DOHH2 (cell line): ENCODE measurements around the gene DYRK1B.

Experiments used
- CTCF ChIP-seq: fragments of 200-600 bp; sonication (generic); IDR thresholded peaks from one replicate; pipeline ENCODE4 v1.5.1; 2014; ENCODE audit warnings: antibody characterized with exemption, mild to moderate bottlenecking, low read depth, low read length; ENCODE audit not compliant: poor library complexity, severe bottlenecking
- EZH2phosphoT487 ChIP-seq: fragments of 200-600 bp; sonication (generic); IDR thresholded peaks from 2 replicates; pipeline ENCODE4 v1.6.1; 2017; ENCODE audit warnings: borderline replicate concordance, mild to moderate bottlenecking, antibody characterized with exemption, low read length, moderate library complexity, mixed read lengths

GRCh38 chr19:39818626-39819097 is 15.3 kb downstream of the DYRK1B start:
- TF ChIP-seq CTCF = no peak
- no peak for TF ChIP-seq EZH2phosphoT487
